ENCODE data around the gene GRM1. TPM values are rescaled to one million over a fixed set of nuclear protein-coding genes. Genes with fewer than 3 reads are reported as not detected.

Gene GRM1
- total RNA-seq, 6 experiments from 2014 or later = 0.07 TPM; not detected in 5

- WGBS (ENCODE audit: insufficient coverage, low coverage, low lambda C conversion rate, missing lambda C conversion rate) = 48% methylated on average over 2 of the region's 3 CpGs
- Histone ChIP-seq H3K4me3 (no peak overlapping the region), H3K9me3 (no peaks in the 10 kb centered on the region), H3K27ac (no peak overlapping the region), H3K27me3 (no peaks in the 10 kb centered on the region), H3K4me1 (no peaks in the 10 kb centered on the region), H3K36me3 (no peaks in the 10 kb centered on the region)
- TF ChIP-seq POLR2A (IDR thresholded peaks at IDR 0.05) (no peak), CTCF (IDR thresholded peaks at IDR 0.05) (no peak)
- no peak for DNase-seq
- no peak for ATAC-seq
- intact Hi-C loops (cut with DNase I) = no loop called here
These were observed 162.3 kb downstream of the GRM1 start for GRCh38 chr6:146191166-146191565.

DNA sequence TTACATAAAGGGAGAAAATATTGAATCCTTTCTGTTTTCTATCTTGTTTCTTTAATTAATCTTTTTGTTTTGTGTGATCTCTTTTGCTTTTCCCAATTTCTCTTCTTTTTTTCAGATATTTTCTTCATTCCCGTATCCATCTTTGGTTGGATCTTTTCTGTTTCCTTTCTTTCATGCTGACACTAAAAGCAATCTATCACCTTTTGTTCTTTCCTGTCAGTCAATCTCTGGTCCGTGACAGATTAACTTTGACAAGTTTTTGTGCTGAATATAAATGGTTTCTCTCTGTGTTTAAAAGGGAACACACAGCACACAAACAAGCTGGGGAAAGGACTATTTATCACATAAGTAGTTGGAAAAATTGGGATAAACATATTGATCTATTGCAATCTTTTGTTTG lies 162.8 kb downstream of the GRM1 start:
- DNase-seq (no peak), ATAC-seq (no peak)
- H3K36me3 ChIP-seq = no peaks in the 10 kb centered on the region
- no peak overlapping the region for H3K27ac ChIP-seq
- no peak overlapping the region for H3K4me3 ChIP-seq
- intact Hi-C loops (cut with DNase I) = no loop called here
- H3K9me3 ChIP-seq = no peaks in the 10 kb centered on the region
- no peaks in the 10 kb centered on the region for H3K4me1 ChIP-seq
- no peaks in the 10 kb centered on the region for H3K27me3 ChIP-seq
- no peak for TF ChIP-seq CTCF (IDR thresholded peaks at IDR 0.05)
- TF ChIP-seq POLR2A (IDR thresholded peaks at IDR 0.05) = no peak
- WGBS (ENCODE audit: insufficient coverage, low coverage, low lambda C conversion rate, missing lambda C conversion rate) = 13% methylated on average over 2 of the region's 2 CpGs

DNA sequence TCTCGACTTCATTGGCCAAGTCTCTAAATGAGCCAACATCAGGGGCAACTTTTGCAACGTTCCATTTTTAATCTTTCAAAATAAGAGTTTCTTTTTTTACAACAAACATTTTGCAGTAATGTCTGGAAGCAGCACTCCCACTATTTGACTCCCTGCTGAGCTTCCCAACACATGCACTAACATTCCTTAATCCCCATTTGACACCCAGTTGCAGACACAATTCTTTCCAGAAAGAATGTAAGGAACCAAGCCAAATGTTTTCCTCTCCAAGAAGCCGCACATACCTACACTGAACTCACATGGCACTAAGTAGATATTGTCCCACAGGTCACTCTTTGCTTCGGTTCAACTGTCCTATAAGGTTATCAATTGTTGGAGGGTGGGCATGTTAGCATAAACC lies 165.6 kb downstream of the GRM1 start:
- DNase-seq (no peak), ATAC-seq (no peak)
- H3K9me3 ChIP-seq = no peaks in the 10 kb centered on the region
- H3K4me1 ChIP-seq = no peaks in the 10 kb centered on the region
- H3K27ac ChIP-seq = no peak overlapping the region
- no peak overlapping the region for H3K4me3 ChIP-seq
- H3K27me3 ChIP-seq = no peaks in the 10 kb centered on the region
- H3K36me3 ChIP-seq = no peaks in the 10 kb centered on the region
- TF ChIP-seq POLR2A (IDR thresholded peaks at IDR 0.05) = no peak
- no peak for TF ChIP-seq CTCF (IDR thresholded peaks at IDR 0.05)
- 46% methylated on average over 4 of the region's 4 CpGs for WGBS (ENCODE audit: insufficient coverage, low coverage, low lambda C conversion rate, missing lambda C conversion rate)
- intact Hi-C loops (cut with DNase I) = no loop called here

GRCh38 chr6:146200176-146200575 lies 171.3 kb downstream of the GRM1 start:
- no peaks in the 10 kb centered on the region for H3K9me3 ChIP-seq
- no peaks in the 10 kb centered on the region for H3K4me1 ChIP-seq
- H3K27ac ChIP-seq = no peak overlapping the region
- H3K4me3 ChIP-seq = no peak overlapping the region
- ATAC-seq (no peak), DNase-seq (no peak)
- no peak for TF ChIP-seq CTCF (IDR thresholded peaks at IDR 0.05)
- no peak for TF ChIP-seq POLR2A (IDR thresholded peaks at IDR 0.05)
- H3K27me3 ChIP-seq = no peaks in the 10 kb centered on the region
- 21% methylated on average over 2 of the region's 2 CpGs for WGBS (ENCODE audit: insufficient coverage, low coverage, low lambda C conversion rate, missing lambda C conversion rate)
- no peaks in the 10 kb centered on the region for H3K36me3 ChIP-seq
- intact Hi-C loops (cut with DNase I) = no loop called here

- 66% methylated on average over 9 of the region's 9 CpGs for WGBS (ENCODE audit: insufficient coverage, low coverage, low lambda C conversion rate, missing lambda C conversion rate)
- no peak overlapping the region for H3K4me3 ChIP-seq
- no peaks in the 10 kb centered on the region for H3K36me3 ChIP-seq
- intact Hi-C loops (cut with DNase I) = no loop called here
- no peaks in the 10 kb centered on the region for H3K9me3 ChIP-seq
- no peak overlapping the region for H3K27ac ChIP-seq
- no peaks in the 10 kb centered on the region for H3K4me1 ChIP-seq
- TF ChIP-seq POLR2A (IDR thresholded peaks at IDR 0.05) (no peak), CTCF (IDR thresholded peaks at IDR 0.05) (no peak)
- H3K27me3 ChIP-seq = no peaks in the 10 kb centered on the region
- ATAC-seq = no peak
- no peak for DNase-seq
These were observed 173.7 kb downstream of the GRM1 start for GRCh38 chr6:146202570-146202969.
